Loucy (cell line): ENCODE measurements around the gene CLCN5.

ENCODE experiments used
- H2AFZ ChIP-seq: fragments of 200-600 bp; sonication (generic); 2 replicates; pipeline ENCODE4 v1.6.0; 2016; ENCODE audit warnings: antibody characterized with exemption, mild to moderate bottlenecking, low read length, moderate library complexity
- H3F3A ChIP-seq: fragments of 200-600 bp; 2 replicates; pipeline ENCODE4 v1.6.0; 2016; ENCODE audit warnings: antibody characterized with exemption, low read depth, mild to moderate bottlenecking
- H3K27me3 ChIP-seq: fragments of 200-600 bp; sonication (generic); 2 replicates; pipeline ENCODE4 v1.6.1; 2014; ENCODE audit warnings: low read length, mild to moderate bottlenecking; ENCODE audit not compliant: insufficient read depth, poor library complexity, severe bottlenecking
- H3K36me3 ChIP-seq: fragments of 200-600 bp; sonication (generic); 2 replicates; pipeline ENCODE4 v1.6.1; 2016; ENCODE audit warnings: low read length; ENCODE audit not compliant: insufficient read depth
- H3K4me1 ChIP-seq: fragments of 200-600 bp; sonication (generic); 2 replicates; pipeline ENCODE4 v1.5.1; 2014; ENCODE audit warnings: low read length, mild to moderate bottlenecking; ENCODE audit not compliant: insufficient read depth, poor library complexity, severe bottlenecking
- H3K4me2 ChIP-seq: fragments of 200-600 bp; sonication (generic); 2 replicates; pipeline ENCODE4 v1.6.0; 2014; ENCODE audit warnings: antibody characterized with exemption, low read length, low read depth, mild to moderate bottlenecking; ENCODE audit not compliant: poor library complexity, severe bottlenecking
- H3K4me3 ChIP-seq: fragments of 200-600 bp; sonication (generic); 2 replicates; pipeline ENCODE4 v1.5.1; 2014; ENCODE audit warnings: low read length, mild to moderate bottlenecking, mixed read lengths; ENCODE audit not compliant: poor library complexity, severe bottlenecking
- H3K79me2 ChIP-seq: fragments of 200-600 bp; sonication (generic); 2 replicates; pipeline ENCODE4 v1.6.1; 2014; ENCODE audit warnings: low read length; ENCODE audit not compliant: insufficient read depth
- H3K9ac ChIP-seq: fragments of 200-600 bp; sonication (generic); 2 replicates; pipeline ENCODE4 v1.6.0; 2014; ENCODE audit warnings: mild to moderate bottlenecking, low read depth, low read length, moderate library complexity; ENCODE audit not compliant: poor library complexity, severe bottlenecking
- H3K9me2 ChIP-seq: fragments of 200-600 bp; sonication (generic); replicated peaks from 2 replicates; pipeline ENCODE4 v1.6.1; 2016; ENCODE audit warnings: low read depth, low read length, mixed read lengths
- H3K9me3 ChIP-seq: fragments of 200-600 bp; sonication (generic); 2 replicates; pipeline ENCODE4 v1.6.1; 2014; ENCODE audit warnings: mild to moderate bottlenecking, antibody characterized with exemption, low read length, low read depth; ENCODE audit not compliant: insufficient read depth
- H4K20me1 ChIP-seq: fragments of 200-600 bp; sonication (generic); 2 replicates; pipeline ENCODE4 v1.6.0; 2014; ENCODE audit warnings: antibody characterized with exemption, low read length, mild to moderate bottlenecking; ENCODE audit not compliant: insufficient read depth, poor library complexity, severe bottlenecking
- EZH2phosphoT487 ChIP-seq: fragments of 200-600 bp; IDR thresholded peaks from 2 replicates; pipeline ENCODE4 v1.6.1; 2018; ENCODE audit warnings: antibody characterized with exemption, mild to moderate bottlenecking, moderate library complexity, borderline replicate concordance
- TF ChIP-seq, protein P1 (sequence below): fragments of 200-600 bp; sonication (generic); conservative IDR thresholded peaks from 2 replicates; pipeline ENCODE4 v1.5.1; 2014; ENCODE audit warnings: mild to moderate bottlenecking, antibody characterized with exemption, low read length

Gene CLCN5

DNA sequence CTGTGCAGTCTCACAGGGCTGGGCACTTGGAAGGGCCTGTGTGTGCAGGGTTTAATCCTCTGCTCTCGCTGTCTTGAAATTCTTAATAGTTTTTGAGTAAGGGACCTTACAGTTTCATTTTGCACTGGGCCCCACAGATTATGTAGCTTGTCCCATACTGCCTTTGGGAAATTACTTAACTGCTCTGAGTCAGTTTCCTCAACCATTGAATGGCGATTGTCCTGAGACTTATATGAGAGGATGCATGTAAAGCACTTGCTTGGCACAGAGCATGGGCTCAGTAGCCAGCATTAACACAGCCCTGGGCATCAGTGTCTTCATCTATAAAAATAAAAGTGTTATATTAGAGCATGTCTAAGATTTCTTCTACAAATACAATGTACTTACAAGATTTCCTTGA, 55.8 kb downstream of the CLCN5 start:
- Histone ChIP-seq H3K4me3 (no peak overlapping the region), H3K27me3 (no peaks in the 10 kb centered on the region), H3K4me2 (no peak overlapping the region), H4K20me1 (no peaks in the 10 kb centered on the region), H2AFZ (no peak overlapping the region), H3K4me1 (no peaks in the 10 kb centered on the region), H3K9ac (no peak overlapping the region), H3K9me2 (no peaks in the 10 kb centered on the region), H3F3A (no peaks in the 10 kb centered on the region), H3K36me3 (no peaks in the 10 kb centered on the region), H3K79me2 (no peaks in the 10 kb centered on the region), H3K9me3 (no peaks in the 10 kb centered on the region)
- no peak for TF ChIP-seq EZH2phosphoT487
- TF ChIP-seq, protein P1, sequence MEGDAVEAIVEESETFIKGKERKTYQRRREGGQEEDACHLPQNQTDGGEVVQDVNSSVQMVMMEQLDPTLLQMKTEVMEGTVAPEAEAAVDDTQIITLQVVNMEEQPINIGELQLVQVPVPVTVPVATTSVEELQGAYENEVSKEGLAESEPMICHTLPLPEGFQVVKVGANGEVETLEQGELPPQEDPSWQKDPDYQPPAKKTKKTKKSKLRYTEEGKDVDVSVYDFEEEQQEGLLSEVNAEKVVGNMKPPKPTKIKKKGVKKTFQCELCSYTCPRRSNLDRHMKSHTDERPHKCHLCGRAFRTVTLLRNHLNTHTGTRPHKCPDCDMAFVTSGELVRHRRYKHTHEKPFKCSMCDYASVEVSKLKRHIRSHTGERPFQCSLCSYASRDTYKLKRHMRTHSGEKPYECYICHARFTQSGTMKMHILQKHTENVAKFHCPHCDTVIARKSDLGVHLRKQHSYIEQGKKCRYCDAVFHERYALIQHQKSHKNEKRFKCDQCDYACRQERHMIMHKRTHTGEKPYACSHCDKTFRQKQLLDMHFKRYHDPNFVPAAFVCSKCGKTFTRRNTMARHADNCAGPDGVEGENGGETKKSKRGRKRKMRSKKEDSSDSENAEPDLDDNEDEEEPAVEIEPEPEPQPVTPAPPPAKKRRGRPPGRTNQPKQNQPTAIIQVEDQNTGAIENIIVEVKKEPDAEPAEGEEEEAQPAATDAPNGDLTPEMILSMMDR = no peak

DNA sequence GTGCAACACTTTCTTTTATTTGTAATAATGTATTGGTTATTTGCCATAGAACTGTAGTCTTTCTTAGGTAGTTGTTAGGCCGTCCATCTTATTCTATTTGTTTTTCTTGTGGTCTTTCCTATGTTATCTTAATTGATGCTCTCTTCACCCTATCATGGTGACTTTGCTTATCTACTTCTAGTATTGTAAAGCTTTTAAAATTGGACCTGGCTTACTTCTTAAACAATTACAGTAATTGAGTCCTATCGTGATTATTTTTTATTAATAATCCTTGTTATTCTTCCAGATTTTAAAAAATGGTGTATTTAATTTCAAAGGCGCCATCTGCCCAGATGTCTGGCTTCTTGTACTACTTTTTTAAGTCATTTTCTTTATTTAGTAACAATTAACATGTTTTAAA, 63.7 kb downstream of the CLCN5 start:
- Histone ChIP-seq H3K79me2 (no peaks in the 10 kb centered on the region), H3K4me2 (no peak overlapping the region), H4K20me1 (no peaks in the 10 kb centered on the region), H3K9me2 (no peaks in the 10 kb centered on the region), H3K9me3 (no peaks in the 10 kb centered on the region), H2AFZ (no peak overlapping the region), H3K4me1 (no peaks in the 10 kb centered on the region), H3K9ac (no peak overlapping the region), H3K36me3 (no peaks in the 10 kb centered on the region), H3K4me3 (no peak overlapping the region), H3F3A (no peaks in the 10 kb centered on the region), H3K27me3 (no peaks in the 10 kb centered on the region)
- TF ChIP-seq, protein P1 = no peak
- no peak for TF ChIP-seq EZH2phosphoT487

DNA sequence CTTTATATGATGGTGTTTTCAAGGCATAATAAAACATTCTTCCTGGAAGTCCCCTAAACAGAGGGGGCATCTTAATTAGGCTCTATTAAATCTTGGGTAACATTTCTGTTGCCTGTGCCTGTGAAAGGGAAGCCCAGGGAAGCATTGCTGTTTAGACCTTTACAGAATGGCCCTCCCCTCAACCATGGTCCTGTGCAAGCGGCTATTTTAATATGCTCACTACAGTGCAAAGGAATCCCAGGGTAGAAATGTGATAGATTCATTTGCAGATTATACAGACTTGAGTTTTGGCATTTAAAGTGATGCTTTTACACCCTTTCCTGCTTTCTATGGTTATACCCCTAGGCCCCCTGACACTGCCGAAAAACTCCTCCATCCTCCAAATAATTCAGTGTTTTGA, 65.3 kb downstream of the CLCN5 start:
- Histone ChIP-seq H3K9me2 (no peaks in the 10 kb centered on the region), H3K9ac (no peak overlapping the region), H2AFZ (0 out of 2 replicates have a peak overlapping the region, but pooled peaks have one; percentile 27), H4K20me1 (no peaks in the 10 kb centered on the region), H3K9me3 (no peaks in the 10 kb centered on the region), H3F3A (no peaks in the 10 kb centered on the region), H3K27me3 (no peaks in the 10 kb centered on the region), H3K36me3 (no peaks in the 10 kb centered on the region), H3K79me2 (no peaks in the 10 kb centered on the region), H3K4me1 (peaks cover 7% of the 10 kb centered on the region), H3K4me3 (no peak overlapping the region), H3K4me2 (no peak overlapping the region)
- no peak for TF ChIP-seq EZH2phosphoT487
- TF ChIP-seq, protein P1 = no peak
